ENCODE measurements around the gene INPP5K.

The INPP5K gene

DNA sequence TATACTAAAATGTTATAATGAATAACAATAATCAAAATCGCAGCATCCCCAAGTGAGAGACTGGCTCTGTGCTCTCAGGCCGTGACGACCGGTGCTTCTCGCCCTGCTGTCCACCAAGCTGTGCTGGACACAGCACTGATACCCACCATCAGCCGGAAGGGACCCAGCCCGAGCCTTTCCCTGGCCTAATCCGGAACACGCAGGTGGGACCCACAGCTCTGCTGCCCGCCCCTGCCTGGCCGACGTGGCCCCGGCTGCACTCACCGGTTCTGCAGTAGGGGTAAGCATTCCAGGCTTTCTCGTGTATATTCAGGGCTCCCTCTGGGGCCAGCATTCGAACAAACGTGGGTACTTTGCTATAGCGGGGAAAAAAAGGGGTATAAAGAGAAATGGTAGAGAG lies 31.6 kb upstream of the INPP5K start:
- in situ Hi-C loops (cut with HindIII; ENCODE audit: low pct_ligation_motif_present, low sequenced_read_pairs), result no loop called here
- no peak overlapping the region for H3K27ac ChIP-seq
- no peak for DNase-seq
- peaks cover 29% of the 10 kb centered on the region for H3K36me3 ChIP-seq (replicated peaks)
- H3K27me3 ChIP-seq (replicated peaks), result no peaks in the 10 kb centered on the region
- no peak for TF ChIP-seq CTCF (IDR thresholded peaks at IDR 0.05; ENCODE audit: low read depth, low read length, missing control alignments)
- no peak overlapping the region for H3K4me3 ChIP-seq (ENCODE audit: low read depth, low read length)

DNA sequence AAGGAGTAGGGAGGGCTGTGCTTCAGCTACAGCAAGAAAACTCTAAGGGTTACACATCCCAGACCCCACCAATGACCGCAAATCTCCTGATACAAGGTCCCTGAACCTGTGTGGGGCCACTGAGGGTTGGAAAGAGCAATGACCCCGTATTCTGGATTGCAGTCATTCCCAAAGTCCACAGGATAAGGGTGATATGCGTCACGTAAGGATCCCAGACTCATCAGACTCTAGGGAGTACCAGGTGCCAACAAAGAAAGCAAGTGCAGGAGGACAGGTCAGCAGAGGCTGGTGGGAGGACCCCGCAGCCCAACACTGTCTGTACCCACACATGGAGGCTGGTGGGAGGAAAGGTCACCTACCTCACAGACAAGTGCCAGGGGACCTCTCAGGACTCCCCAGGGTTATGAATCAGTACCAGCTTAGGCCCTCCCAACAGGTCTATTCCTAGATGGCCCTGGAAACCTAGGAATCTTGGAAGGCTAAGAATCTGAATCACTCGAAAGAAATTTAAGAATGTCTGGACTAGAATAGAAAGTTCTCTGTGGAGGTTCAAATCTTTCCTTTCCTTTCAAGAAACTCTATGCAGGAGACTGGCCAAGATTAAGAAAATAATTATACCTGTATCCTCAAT lies 30.0 kb upstream of the INPP5K start:
- H3K4me3 ChIP-seq (ENCODE audit: low read depth, low read length), result no peak overlapping the region
- peaks cover 32% of the 10 kb centered on the region for H3K36me3 ChIP-seq (replicated peaks)
- DNase-seq, result no peak
- no peaks in the 10 kb centered on the region for H3K27me3 ChIP-seq (replicated peaks)
- TF ChIP-seq CTCF (IDR thresholded peaks at IDR 0.05; ENCODE audit: low read depth, low read length, missing control alignments), result no peak
- in situ Hi-C loops (cut with HindIII; ENCODE audit: low pct_ligation_motif_present, low sequenced_read_pairs), result no loop called here
- no peak overlapping the region for H3K27ac ChIP-seq

GRCh38 chr17:1545618-1546017 lies 29.2 kb upstream of the INPP5K start:
- peaks cover 39% of the 10 kb centered on the region for H3K36me3 ChIP-seq (replicated peaks)
- in situ Hi-C loops (cut with HindIII; ENCODE audit: low pct_ligation_motif_present, low sequenced_read_pairs), result no loop called here
- TF ChIP-seq CTCF (IDR thresholded peaks at IDR 0.05; ENCODE audit: low read depth, low read length, missing control alignments), result no peak
- no peak overlapping the region for H3K27ac ChIP-seq
- no peaks in the 10 kb centered on the region for H3K27me3 ChIP-seq (replicated peaks)
- no peak for DNase-seq
- no peak overlapping the region for H3K4me3 ChIP-seq (ENCODE audit: low read depth, low read length)

DNA sequence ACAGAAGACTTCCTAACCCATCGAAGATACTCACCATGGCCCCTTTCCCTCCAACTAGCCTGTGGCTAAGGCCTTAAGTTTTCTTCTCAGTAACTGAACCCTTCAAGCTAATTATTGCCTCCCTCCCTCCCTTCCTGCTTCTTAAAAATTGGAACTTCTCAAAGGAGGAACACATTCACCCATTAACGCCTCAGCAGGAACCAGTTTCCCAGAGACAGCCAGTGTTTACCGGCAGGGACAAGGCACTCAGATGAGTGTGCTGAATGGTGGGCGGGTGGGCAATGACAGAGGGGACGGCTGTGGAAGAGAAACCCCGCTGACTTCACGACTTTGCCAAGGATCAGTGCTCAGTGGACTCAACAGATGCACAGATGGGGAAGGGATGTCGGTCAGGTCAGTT lies 25.9 kb upstream of the INPP5K start:
- DNase-seq, result no peak
- in situ Hi-C loops (cut with HindIII; ENCODE audit: low pct_ligation_motif_present, low sequenced_read_pairs), result no loop called here
- H3K36me3 ChIP-seq (replicated peaks), result peaks cover 46% of the 10 kb centered on the region

GRCh38 chr17:1541367-1541904 lies 25.0 kb upstream of the INPP5K start:
- no peak for DNase-seq
- Histone ChIP-seq H3K4me3 (ENCODE audit: low read depth, low read length) (no peak overlapping the region), H3K27me3 (replicated peaks) (no peaks in the 10 kb centered on the region), H3K36me3 (replicated peaks) (peaks cover 45% of the 10 kb centered on the region), H3K27ac (no peak overlapping the region)
- in situ Hi-C loops (cut with HindIII; ENCODE audit: low pct_ligation_motif_present, low sequenced_read_pairs), result no loop called here
- no peak for TF ChIP-seq CTCF (IDR thresholded peaks at IDR 0.05; ENCODE audit: low read depth, low read length, missing control alignments)

More for the DNA sequence above, 25.9 kb upstream of the INPP5K start:
- Histone ChIP-seq H3K4me3 (ENCODE audit: low read depth, low read length) (no peak overlapping the region), H3K27ac (no peak overlapping the region), H3K27me3 (replicated peaks) (no peaks in the 10 kb centered on the region)
- no peak for TF ChIP-seq CTCF (IDR thresholded peaks at IDR 0.05; ENCODE audit: low read depth, low read length, missing control alignments)

- TF ChIP-seq CTCF (IDR thresholded peaks at IDR 0.05; ENCODE audit: low read depth, low read length, missing control alignments), result no peak
- in situ Hi-C loops (cut with HindIII; ENCODE audit: low pct_ligation_motif_present, low sequenced_read_pairs), result no loop called here
- no peak for DNase-seq
- Histone ChIP-seq H3K36me3 (replicated peaks) (peaks cover 45% of the 10 kb centered on the region), H3K27me3 (replicated peaks) (no peaks in the 10 kb centered on the region), H3K4me3 (ENCODE audit: low read depth, low read length) (no peak overlapping the region), H3K27ac (no peak overlapping the region)
These were observed 23.4 kb upstream of the INPP5K start for GRCh38 chr17:1539811-1540210.
